Choroid plexus epithelial cell (primary cell): Measurements from ENCODE around the gene TMEM250.
"Not testable (repeated sequence)": the region's sequence is repeated elsewhere in the genome, so short reads cannot be mapped to it uniquely, and the experiment has no call there.

Source experiments
- DNase-seq: peaks from one replicate; pipeline ENCODE4 v3.0.0-alpha.2; 2010; ENCODE audit warnings: low read depth
- H3K4me3 ChIP-seq: 2 replicates; pipeline ENCODE4 v1.5.1; 2011; ENCODE audit warnings: low read depth, mild to moderate bottlenecking, control low read depth, low read length, moderate library complexity
- TF ChIP-seq, protein P1 (sequence below): conservative IDR thresholded peaks from 2 replicates; pipeline ENCODE4 v1.5.1; 2011; ENCODE audit warnings: low read depth, mild to moderate bottlenecking, control low read depth, inconsistent platforms, low read length, moderate library complexity

Gene TMEM250

DNA sequence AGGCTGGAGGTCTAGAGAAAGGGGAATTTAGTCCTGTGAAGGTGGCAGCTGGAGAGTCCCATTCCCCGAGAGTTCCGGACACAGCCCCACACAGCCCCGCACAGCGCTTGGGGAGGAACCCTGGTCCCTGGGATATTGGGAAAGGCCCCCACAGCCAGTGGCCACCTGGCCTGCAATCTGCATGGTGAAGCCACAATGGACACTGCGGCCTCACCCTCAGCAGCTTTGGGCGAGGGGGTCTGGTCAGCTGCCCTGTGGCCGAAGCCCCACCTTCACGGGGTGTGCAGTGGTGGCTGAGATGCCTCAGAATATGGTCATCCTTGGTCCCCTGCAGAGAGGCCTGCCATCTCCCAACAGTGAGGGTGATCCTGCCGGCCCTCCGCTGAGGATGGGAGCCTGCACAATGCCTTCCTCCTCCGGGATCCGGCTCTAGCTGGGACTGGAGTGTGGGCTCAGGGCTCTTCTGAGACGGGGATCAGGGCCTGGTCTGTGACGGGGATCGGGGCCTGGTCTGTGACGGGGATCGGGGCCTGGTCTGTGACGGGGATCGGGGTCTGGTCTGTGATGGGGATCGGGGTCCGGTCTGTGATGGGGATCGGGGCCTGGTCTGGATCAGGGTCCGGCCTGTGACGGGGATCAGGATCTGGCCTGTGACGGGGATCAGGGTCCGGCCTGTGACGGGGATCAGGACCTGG is 33.3 kb upstream of the TMEM250 start:
- TF ChIP-seq, protein P1, sequence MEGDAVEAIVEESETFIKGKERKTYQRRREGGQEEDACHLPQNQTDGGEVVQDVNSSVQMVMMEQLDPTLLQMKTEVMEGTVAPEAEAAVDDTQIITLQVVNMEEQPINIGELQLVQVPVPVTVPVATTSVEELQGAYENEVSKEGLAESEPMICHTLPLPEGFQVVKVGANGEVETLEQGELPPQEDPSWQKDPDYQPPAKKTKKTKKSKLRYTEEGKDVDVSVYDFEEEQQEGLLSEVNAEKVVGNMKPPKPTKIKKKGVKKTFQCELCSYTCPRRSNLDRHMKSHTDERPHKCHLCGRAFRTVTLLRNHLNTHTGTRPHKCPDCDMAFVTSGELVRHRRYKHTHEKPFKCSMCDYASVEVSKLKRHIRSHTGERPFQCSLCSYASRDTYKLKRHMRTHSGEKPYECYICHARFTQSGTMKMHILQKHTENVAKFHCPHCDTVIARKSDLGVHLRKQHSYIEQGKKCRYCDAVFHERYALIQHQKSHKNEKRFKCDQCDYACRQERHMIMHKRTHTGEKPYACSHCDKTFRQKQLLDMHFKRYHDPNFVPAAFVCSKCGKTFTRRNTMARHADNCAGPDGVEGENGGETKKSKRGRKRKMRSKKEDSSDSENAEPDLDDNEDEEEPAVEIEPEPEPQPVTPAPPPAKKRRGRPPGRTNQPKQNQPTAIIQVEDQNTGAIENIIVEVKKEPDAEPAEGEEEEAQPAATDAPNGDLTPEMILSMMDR: no peak
- DNase-seq: no peak
- no peak overlapping the region for H3K4me3 ChIP-seq

DNA sequence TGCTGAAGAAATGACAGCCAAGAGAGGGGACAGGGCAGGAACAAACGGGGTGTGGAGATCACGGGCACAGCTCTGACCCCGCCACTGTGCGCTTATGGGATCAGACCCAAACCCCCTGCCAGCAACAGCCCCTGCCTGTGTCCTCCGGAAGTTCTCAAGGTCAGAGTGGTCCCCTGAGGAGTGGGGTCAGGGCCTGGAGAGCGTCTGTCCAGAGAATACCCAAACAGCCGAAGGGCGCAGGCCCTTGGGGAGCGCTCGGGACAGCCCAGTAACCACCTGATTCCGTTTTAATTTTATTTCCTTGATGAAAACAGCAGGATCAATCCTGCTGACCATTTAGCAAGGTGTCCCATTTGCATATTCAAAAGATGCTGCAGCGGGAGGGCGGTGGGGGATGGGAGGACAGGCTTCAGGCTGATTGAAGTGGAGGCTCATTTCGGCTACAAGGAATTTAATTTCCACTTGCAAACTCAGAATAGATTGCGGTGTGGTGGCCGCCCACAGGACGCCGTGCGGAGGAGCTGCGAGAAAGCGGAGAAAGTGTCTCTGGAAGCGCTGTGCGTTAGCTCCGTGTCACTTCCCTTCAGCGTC is 32.6 kb upstream of the TMEM250 start:
- DNase-seq: no peak
- H3K4me3 ChIP-seq: no peak overlapping the region
- TF ChIP-seq, protein P1: no peak

DNA sequence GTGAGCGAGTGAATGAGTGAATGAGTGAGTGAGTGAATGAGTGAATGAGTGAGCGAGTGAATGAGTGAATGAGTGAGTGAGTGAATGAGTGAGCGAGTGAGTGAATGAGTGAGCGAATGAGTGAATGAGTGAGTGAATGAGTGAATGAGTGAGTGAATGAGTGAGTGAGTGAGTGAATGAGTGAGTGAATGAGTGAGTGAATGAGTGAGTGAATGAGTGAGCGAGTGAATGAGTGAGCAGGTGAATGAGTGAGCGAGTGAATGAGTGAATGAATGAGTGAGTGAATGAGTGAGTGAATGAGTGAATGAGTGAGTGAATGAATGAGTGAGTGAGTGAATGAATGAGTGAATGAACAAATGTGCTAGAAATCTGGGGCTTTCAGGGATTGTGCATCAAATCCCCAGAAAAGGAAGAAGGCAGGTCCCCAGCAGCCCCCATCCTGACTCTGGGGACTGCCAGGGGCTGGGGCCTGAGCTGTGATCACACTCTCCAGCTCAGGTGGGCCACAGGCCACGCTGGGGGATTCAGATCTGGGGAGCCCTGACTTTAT is 32.1 kb upstream of the TMEM250 start:
- DNase-seq: not testable (repeated sequence)

DNA sequence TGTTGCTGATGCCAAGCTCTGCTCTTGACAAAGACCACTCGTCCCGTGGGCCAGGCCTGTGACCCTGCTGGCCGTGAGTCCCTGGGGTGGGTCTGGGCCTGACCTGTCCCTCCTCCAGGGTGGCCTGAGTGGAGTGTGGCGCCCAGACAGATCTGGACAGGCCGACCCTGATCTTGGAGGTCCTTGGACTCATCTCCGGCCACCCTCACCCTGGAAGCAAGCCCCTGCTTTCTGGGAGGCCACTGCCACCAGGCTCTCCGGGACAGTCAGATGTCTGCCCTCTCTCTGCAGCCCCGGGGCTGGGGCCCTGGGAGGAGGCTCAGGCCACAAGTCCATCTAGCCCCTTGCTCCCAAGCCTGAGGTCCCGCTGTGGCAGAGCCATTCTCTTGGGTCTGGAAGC is 31.2 kb upstream of the TMEM250 start:
- H3K4me3 ChIP-seq: no peak overlapping the region
- TF ChIP-seq, protein P1: no peak
- no peak for DNase-seq

More for the DNA sequence above, 32.1 kb upstream of the TMEM250 start:
- H3K4me3 ChIP-seq: not testable (repeated sequence)

DNA sequence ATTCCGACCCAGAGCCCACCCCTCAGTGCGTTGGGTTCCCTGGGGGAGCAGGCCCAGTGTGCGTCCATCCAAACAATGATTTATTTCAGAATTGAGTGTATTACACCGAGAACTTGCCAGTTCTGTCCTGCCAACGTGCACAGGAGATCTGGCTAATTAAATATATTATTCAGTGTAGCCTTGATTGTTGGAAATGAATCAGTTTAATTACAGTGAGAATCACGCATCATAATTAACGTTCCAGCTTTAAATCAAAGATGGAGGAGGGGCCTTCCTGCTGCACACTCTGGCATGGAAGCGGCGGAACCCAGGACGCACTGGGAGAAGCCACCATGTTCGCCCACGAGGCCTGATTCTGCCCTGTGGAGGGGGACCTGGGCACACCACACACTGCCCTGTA is 30.7 kb upstream of the TMEM250 start:
- no peak for DNase-seq
- no peak overlapping the region for H3K4me3 ChIP-seq
- TF ChIP-seq, protein P1: no peak

DNA sequence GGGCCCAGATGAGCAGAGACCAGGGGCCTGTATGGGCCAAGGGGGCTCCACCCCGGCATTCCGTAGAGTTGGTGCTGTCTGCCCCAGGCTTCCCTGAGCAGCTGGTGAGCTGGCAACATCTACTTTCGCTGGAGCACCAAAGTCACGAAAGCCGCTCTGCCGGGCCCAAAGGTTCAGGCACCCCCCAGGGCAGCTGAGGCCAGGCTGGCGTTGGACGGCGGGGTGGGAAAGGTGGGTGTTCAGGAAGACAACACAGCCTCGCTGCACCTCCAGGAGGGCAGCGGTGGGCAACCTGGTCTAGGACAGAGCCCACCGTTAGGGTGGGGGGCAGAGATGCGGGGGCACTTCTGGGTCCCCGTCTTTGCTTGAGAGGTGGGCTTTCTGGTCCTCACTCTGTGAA is 30.1 kb upstream of the TMEM250 start:
- TF ChIP-seq, protein P1: no peak
- DNase-seq: no peak
- no peak overlapping the region for H3K4me3 ChIP-seq

DNA sequence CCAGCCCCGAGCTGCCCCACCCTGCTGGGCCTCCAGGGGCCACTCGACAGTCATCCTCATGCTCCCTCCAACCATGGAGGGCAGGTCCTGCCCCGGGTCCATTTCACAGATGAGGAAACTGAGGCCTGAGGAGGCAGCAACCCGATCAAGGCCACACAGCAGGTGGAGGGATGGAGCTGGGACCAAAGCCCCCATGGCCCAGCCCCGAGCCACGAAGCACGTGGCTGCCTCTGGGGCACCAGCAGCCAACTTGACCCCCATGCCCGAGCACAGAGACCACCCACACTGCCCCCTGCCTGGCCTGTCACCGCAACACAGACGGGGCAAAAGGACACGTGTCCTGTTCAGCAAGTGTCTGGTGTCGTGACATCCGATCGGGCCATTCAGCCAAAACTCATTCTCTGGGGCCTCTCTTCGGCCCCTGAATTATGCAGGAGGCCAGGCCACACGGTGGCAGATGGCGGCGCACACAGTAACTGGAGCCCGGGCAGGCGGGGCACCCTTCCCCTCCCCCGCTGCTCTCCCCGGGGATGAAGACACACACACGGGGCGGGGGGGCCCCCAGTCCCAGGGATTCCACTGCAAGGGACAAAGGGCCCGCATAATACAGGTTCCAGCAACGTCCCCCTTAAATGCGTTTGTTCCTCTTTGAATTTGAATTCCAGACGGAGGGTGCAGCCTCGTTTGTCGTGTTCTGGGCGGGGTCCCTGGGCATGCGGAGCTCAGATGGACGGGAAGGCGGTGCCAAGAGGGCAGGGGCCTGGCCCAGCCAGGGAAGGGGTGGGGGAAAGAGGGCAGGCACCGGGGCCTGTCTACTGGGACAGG is 29.4 kb upstream of the TMEM250 start:
- no peak for DNase-seq
- H3K4me3 ChIP-seq: no peak overlapping the region
- TF ChIP-seq, protein P1: no peak
